Neutrophil (primary cell): Measurements from ENCODE around the gene PSAPL1.

Experiments
- H3K27ac ChIP-seq: fragments of 200-600 bp; sonication (generic); 2 replicates; pipeline ENCODE4 v1.5.1; 2016; ENCODE audit warnings: mild to moderate bottlenecking, moderate library complexity
- H3K27me3 ChIP-seq: fragments of 200-600 bp; sonication (generic); 2 replicates; pipeline ENCODE4 v1.6.0; 2016; ENCODE audit warnings: mild to moderate bottlenecking
- H3K36me3 ChIP-seq: fragments of 200-600 bp; sonication (generic); 2 replicates; pipeline ENCODE4 v1.5.1; 2017
- H3K4me1 ChIP-seq, 2 experiments: fragments of 200-600 bp in 1 of 2; sonication (generic) in 1 of 2; 1 replicate in 1 of 2; 2 replicates in 1 of 2; pipeline versions ENCODE4 v1.5.1 to v1.6.1; 2013 to 2016; ENCODE audit warnings: low read depth in 1 of 2, low read length in 1 of 2, mild to moderate bottlenecking in 1 of 2, moderate library complexity in 1 of 2; ENCODE audit not compliant: control insufficient read depth in 1 of 2, insufficient read depth in 1 of 2
- H3K4me3 ChIP-seq, 2 experiments: fragments of 200-600 bp in 1 of 2; sonication (generic) in 1 of 2; 1 replicate in 1 of 2; 2 replicates in 1 of 2; pipeline ENCODE4 v1.5.1; 2013 to 2016; ENCODE audit warnings: low read depth in 1 of 2, low read length in 1 of 2, mild to moderate bottlenecking in 1 of 2, moderate library complexity in 1 of 2
- H3K9me3 ChIP-seq: fragments of 200-600 bp; sonication (generic); 2 replicates; pipeline ENCODE4 v1.5.1; 2016
- CTCF ChIP-seq: fragments of 200-600 bp; sonication (generic); IDR thresholded peaks from 2 replicates; pipeline ENCODE4 v1.5.1; 2016; ENCODE audit warnings: antibody characterized with exemption

PSAPL1 gene

GRCh38 chr4:7461230-7461629, 26.5 kb upstream of the PSAPL1 start:
- no peak overlapping the region for H3K4me3 ChIP-seq
- no peaks in the 10 kb centered on the region for H3K36me3 ChIP-seq

GRCh38 chr4:7460566-7460965, 25.8 kb upstream of the PSAPL1 start:
- Histone ChIP-seq H3K4me1 (no peaks in the 10 kb centered on the region), H3K27me3 (no peaks in the 10 kb centered on the region), H3K36me3 (no peaks in the 10 kb centered on the region), H3K9me3 (no peaks in the 10 kb centered on the region), H3K4me3 (no peak overlapping the region), H3K27ac (no peak overlapping the region)
- no peak for TF ChIP-seq CTCF

More at GRCh38 chr4:7461230-7461629, 26.5 kb upstream of the PSAPL1 start:
- Histone ChIP-seq H3K27me3 (no peaks in the 10 kb centered on the region), H3K9me3 (no peaks in the 10 kb centered on the region), H3K4me1 (no peaks in the 10 kb centered on the region), H3K27ac (no peak overlapping the region)
- TF ChIP-seq CTCF: no peak

- no peaks in the 10 kb centered on the region for H3K27me3 ChIP-seq
- no peak overlapping the region for H3K4me3 ChIP-seq
- no peaks in the 10 kb centered on the region for H3K9me3 ChIP-seq
- no peak overlapping the region for H3K27ac ChIP-seq
- TF ChIP-seq CTCF: no peak
- H3K36me3 ChIP-seq: no peaks in the 10 kb centered on the region
- H3K4me1 ChIP-seq: no peaks in the 10 kb centered on the region
Measured at GRCh38 chr4:7459471-7459870, 24.7 kb upstream of the PSAPL1 start.

GRCh38 chr4:7458477-7458876, 23.7 kb upstream of the PSAPL1 start:
- Histone ChIP-seq H3K27me3 (no peaks in the 10 kb centered on the region), H3K36me3 (no peaks in the 10 kb centered on the region), H3K4me1 (no peaks in the 10 kb centered on the region), H3K27ac (no peak overlapping the region), H3K4me3 (no peak overlapping the region), H3K9me3 (no peaks in the 10 kb centered on the region)
- TF ChIP-seq CTCF: no peak

- H3K36me3 ChIP-seq: no peaks in the 10 kb centered on the region
- no peaks in the 10 kb centered on the region for H3K9me3 ChIP-seq
- TF ChIP-seq CTCF: no peak
- no peak overlapping the region for H3K27ac ChIP-seq
- no peaks in the 10 kb centered on the region for H3K27me3 ChIP-seq
- no peaks in the 10 kb centered on the region for H3K4me1 ChIP-seq
- no peak overlapping the region for H3K4me3 ChIP-seq
Measured at GRCh38 chr4:7458066-7458425, 23.3 kb upstream of the PSAPL1 start.
